Measurements from ENCODE around the gene COL1A1.

DNA sequence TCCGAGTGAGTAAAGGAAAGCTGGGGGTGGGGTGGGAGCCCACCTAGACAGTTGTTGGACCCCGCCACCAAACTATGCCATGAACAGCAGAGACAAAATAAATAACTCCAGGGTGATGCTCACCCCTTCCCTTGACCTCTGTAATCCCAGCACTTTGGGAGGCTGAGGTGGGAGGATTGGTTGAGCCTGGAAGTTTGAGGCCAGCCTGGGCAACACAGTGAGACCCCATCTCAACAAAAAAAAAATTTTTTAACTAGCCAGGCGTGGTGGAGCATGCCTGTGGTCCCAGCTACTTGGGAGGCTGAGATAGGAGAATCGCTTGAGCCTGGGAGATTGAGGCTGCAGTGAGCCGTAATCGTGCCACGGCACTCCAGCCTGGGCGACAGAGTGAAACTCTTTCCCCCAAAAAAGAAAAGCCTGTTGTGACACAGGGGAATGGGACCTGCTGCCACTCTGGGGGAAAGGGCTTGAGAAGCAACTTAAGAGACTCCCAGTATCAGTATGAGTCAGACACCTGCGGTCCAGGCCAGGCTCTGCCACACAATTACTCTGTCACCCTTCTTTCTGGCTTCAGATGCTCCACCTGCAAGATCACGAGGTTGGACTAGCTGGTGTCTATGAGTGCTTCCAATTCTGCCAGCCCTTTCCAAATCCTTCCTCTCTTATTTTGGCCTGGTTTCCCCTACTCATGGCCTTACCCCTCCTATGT, 30.6 kb downstream of the COL1A1 start:
- TF ChIP-seq, protein P1, sequence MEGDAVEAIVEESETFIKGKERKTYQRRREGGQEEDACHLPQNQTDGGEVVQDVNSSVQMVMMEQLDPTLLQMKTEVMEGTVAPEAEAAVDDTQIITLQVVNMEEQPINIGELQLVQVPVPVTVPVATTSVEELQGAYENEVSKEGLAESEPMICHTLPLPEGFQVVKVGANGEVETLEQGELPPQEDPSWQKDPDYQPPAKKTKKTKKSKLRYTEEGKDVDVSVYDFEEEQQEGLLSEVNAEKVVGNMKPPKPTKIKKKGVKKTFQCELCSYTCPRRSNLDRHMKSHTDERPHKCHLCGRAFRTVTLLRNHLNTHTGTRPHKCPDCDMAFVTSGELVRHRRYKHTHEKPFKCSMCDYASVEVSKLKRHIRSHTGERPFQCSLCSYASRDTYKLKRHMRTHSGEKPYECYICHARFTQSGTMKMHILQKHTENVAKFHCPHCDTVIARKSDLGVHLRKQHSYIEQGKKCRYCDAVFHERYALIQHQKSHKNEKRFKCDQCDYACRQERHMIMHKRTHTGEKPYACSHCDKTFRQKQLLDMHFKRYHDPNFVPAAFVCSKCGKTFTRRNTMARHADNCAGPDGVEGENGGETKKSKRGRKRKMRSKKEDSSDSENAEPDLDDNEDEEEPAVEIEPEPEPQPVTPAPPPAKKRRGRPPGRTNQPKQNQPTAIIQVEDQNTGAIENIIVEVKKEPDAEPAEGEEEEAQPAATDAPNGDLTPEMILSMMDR (IDR thresholded peaks at IDR 0.05): no peak
- TF ChIP-seq POLR2A (IDR thresholded peaks at IDR 0.05; ENCODE audit: low read depth): no peak
- TF ChIP-seq POLR2AphosphoS5 (IDR thresholded peaks at IDR 0.05): no peak

Measured in esophagus muscularis mucosa (tissue), 3 donors.